IPS-NIHi7 (cell line): ENCODE measurements around the gene SUSD4.

Experiments used
- DNase-seq: peaks from one replicate; pipeline ENCODE4 v3.0.0; 2012; ENCODE audit warnings: mixed read lengths; ENCODE audit errors: extremely low spot score

Gene SUSD4

DNA sequence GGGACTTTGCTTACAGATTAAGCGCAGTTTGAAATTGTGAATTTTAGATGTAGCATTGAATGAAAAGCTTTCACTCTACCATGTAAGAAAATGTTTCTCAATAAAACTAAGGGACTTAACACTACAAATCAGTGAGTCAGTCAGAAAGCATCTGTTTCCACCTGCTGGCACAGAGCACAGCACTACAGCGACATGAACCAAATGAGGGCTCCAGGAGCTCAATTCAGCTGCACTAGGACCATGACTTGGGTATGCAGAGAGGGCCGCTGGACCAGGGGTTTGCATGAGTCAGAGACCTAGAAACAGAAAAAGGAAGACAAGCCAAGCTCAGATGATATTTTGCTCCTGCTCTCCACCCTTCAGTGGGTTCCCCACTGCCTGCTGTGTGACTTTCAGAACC is 5.2 kb downstream of the SUSD4 start:
- DNase-seq, result peak; percentile 28

GRCh38 chr1:223355699-223356098 is 8.3 kb downstream of the SUSD4 start:
- DNase-seq, result no peak

- DNase-seq, result no peak
These were observed 10.0 kb downstream of the SUSD4 start for GRCh38 chr1:223353939-223354338.

- DNase-seq, result no peak
These were observed 11.0 kb downstream of the SUSD4 start for GRCh38 chr1:223352944-223353343.

- DNase-seq, result no peak
These were observed 13.5 kb downstream of the SUSD4 start for GRCh38 chr1:223350361-223350908.

GRCh38 chr1:223349241-223349640 is 14.7 kb downstream of the SUSD4 start:
- DNase-seq, result no peak

GRCh38 chr1:223348439-223348838 is 15.5 kb downstream of the SUSD4 start:
- DNase-seq, result no peak

DNA sequence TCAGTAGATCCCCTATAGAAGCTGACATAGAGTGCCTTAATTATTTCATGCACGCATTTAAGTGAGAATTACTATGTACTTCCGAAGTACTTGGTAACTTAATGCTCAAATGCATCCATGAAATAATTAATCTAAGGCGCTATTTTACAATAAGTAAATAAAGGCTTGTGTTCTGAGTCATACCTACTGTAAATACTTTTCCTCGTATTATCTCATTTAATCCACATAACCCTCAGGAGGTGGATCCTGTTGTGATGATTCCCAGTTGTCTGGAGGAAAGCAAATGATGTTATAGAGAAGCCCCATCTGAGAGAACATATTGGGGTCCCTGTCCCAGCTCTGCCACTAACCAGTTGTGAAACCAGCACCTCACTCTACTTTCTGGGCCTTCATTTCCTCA is 16.4 kb downstream of the SUSD4 start:
- no peak for DNase-seq

- DNase-seq, result no peak
These were observed 17.7 kb downstream of the SUSD4 start for GRCh38 chr1:223346311-223346710.

DNA sequence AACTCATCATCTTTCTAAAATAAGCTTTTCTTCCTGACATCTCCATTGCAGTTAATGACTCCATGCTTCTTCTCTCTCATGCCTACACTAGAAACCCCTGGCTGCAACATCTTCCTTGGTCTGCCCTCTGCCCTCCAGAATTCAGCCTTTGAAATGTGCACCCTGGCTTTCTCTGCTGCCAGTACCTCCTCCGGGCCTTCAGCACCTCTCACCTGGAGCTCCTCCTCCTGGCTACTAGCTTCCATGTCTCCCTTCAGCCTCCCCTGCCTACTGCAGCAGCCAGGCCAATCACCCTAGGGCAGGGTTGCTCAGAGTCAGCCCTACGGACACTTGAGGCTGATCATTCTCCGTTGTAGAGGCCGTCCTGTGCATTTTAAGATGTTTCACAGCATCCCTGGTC is 18.3 kb downstream of the SUSD4 start:
- DNase-seq, result peak; percentile 60

- no peak for DNase-seq
These were observed 19.5 kb downstream of the SUSD4 start for GRCh38 chr1:223344491-223344890.

DNA sequence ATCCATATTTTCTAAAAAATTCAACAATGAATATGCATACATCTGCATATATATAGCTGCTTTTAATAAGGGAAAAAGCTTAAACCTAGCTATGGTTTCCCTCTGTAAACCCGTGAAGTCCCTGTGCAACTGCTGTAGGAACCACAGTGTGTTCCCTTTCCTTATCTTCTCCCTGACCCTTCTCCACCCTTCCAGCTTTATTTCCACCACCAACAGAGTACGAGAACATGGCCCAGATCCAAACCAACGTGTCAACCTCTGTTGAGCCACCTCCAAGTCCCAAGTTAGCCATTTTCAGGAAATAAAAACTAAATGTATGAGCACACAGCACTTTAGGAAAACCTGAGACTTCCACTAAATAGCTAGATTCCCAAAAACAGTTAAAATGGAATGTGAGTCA is 20.3 kb downstream of the SUSD4 start:
- DNase-seq, result no peak

DNA sequence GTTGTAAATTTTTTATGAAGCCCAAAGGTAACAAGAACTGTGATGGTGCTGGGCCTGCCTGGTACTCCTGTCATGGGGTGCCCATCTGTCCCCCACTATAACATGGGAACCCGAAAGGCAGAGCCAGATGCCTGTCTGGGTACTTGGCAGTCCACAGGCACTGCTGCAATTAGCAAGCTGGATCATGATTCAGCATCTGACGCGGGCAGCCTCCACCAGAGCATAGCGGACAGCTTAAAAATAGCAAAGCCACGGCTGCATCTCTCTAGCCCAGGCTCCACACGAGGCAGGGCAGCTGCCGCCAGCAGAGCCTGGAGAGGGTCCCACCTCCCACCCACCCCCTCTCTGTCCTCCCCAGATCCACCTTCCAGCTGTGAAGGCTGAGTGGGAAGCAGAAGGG is 22.9 kb downstream of the SUSD4 start:
- DNase-seq, result no peak

DNA sequence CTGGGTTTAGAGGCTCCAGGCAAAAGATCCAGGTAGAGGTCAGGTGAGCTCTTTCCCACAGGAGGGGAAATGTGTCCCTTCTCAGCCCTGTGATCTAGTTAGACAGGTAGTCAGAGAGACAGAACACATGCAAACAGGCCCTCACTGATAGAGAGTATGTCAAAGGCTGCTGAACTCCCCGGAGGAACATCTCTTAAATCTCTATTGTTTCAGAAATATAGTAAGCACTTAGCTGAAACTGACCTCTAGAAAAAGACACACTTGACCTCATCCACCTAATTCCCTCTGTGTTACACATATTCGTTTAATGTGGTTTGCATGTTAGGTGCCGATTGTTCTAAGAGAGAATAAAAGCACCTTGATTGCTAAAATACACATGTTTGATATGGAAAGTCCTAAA is 23.3 kb downstream of the SUSD4 start:
- DNase-seq, result no peak

- no peak for DNase-seq
These were observed 24.1 kb downstream of the SUSD4 start for GRCh38 chr1:223339861-223340260.

- DNase-seq, result no peak
These were observed 24.9 kb downstream of the SUSD4 start for GRCh38 chr1:223338811-223339746.

GRCh38 chr1:223337174-223337869 is 26.7 kb downstream of the SUSD4 start:
- DNase-seq, result no peak

DNA sequence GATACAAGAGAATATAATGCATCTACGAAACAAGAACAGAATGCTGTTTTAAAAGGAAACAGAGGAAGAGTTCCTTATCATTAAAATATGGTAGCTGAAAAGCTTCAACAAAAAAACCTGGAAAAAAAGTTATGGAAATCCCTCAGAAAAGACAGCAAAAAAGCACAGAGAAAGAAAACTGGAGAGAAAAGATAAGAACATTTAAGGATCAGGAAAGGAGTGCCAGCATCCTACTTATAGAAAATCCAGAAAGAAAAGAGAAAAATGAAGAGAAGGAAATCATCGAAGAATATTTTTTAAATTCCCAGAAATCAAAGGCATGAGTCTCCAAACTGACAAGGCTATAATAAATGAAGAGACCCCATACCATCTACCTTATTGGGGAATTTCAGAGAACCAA is 29.8 kb downstream of the SUSD4 start:
- DNase-seq, result no peak

DNA sequence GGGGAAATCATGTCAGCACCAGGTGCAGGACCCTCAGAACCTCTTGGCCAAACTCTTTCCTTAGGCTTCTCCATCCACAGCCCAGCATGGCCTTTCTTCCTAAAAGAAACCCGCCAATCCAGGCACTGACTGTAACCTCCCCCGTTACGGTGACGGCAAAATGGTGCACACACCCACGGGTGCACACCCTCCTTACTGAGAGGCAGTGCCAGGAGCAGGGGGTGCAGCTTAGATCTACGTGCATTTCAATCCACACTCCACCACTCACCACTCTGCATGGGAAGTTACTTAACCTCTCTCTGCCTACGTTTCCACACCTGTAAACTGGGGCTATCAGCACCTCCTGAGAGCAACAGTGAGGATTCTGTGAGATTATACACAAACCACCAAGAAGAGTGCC is 31.0 kb downstream of the SUSD4 start:
- DNase-seq, result no peak

DNA sequence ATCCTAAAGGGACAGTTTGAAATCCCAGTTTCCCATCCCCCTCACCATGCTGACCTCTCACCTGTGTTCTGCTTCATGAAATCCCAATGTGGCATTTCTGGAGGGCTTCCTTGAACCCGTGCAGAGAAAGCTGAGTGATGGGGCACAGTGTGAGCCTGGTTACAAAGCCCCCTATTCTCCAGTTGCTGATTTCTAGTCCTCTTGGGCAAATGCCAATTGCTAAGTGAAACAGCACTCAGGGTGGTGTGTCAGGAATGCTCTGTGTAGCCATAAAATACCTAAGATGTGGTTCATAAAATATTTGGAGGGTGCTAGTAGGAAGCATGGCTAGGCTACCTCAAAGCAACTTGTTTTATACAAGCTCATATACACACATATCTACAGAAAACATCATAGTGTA is 32.0 kb downstream of the SUSD4 start:
- DNase-seq, result no peak

- no peak for DNase-seq
These were observed 32.7 kb downstream of the SUSD4 start for GRCh38 chr1:223331301-223331700.

GRCh38 chr1:223330466-223330865 is 33.5 kb downstream of the SUSD4 start:
- DNase-seq, result no peak
